HG02938 (cell line): ENCODE results near the gene PDXDC1.
"Not testable (repeated sequence)": the region's sequence is repeated elsewhere in the genome, so short reads cannot be mapped to it uniquely, and the experiment has no call there.

Source experiments
- ATAC-seq: cut with Tn5 transposase; IDR thresholded peaks from one replicate; pipeline ENCODE4 v1.9.1; 2021; ENCODE audit warnings: mild to moderate bottlenecking, moderate library complexity; ENCODE audit not compliant: unreplicated experiment

Gene PDXDC1

GRCh38 chr16:14971621-14972228 lies 3.1 kb upstream of the PDXDC1 start:
- not testable (repeated sequence) for ATAC-seq

DNA sequence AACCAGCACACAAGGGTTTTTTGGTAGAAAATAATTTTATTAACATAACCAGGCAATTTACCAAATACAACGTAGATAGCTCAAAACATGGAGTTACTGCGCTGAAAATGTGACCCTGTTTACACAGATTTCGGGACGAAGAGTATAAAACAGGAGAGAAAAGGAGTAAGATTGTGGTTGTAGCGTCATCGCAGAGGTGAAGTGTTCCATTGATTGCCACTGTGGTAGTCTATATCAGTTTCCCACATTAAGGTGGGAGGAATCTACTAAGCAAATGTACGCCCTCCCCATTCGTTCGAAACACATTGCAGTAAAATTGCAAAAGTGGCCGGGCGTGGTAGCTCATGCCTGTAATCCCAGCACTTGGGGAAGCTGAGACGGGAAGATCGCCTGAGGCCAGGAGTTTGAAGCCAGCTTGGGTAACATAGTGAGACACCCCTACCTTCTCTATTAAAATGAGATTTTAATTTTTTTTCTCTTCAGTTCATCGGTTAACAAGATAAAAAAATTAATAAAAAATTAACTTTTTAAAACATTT lies 972 bp upstream of the PDXDC1 start:
- ATAC-seq = not testable (repeated sequence)

DNA sequence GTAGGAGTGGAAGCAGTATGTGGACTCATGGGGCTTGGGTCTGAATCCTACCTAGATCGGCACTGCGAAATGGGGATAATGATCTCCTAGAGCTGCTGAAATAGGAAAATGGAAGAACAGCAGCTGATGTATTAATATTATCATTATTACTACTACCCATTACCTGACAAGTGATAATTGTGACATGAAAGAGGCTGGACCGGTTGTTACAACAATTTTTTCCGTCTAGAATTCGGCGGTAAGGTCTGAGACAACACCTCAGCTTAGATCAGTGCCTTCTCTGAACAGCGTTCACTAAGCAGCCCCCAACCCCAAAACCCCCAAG lies 533 bp upstream of the PDXDC1 start:
- not testable (repeated sequence) for ATAC-seq

DNA sequence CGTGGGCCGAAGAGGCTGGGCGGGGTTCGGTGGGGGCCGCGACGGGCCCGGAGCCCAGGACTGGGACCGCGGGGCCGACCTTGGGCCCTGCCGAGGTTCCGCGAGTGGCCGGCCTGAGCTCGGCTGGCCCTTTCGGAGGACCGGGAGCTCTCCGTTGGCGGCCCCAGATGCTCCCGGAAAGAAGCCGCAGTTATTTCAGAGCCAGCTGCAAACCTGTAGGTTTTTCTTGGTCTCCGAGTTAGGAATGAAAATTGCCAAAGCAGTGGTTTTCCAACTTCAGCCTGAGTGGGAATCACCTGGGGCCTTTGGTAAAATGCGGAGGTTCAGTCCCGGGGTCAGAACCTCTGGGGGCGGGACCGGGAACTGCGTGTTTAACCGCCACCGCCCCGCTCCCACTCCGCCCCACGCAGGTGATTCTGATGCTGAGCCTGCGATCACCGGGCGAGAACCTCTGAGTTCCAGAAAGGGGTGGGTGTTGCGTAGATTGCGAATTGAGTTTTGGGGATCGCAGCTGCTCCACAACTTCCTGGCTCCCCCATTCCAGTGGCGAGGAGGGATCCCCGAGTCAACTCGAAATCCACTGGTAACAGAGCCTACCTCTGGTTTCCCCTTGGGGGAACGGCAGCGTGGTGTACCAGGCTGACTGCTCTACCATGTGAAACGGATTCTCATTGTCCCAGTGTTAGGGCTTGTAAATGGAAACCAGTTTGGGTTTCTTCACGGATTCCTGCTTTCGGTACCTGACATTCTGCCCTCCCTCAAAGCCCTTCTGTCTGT lies 780 bp downstream of the PDXDC1 start:
- peak; percentile 15 for ATAC-seq

DNA sequence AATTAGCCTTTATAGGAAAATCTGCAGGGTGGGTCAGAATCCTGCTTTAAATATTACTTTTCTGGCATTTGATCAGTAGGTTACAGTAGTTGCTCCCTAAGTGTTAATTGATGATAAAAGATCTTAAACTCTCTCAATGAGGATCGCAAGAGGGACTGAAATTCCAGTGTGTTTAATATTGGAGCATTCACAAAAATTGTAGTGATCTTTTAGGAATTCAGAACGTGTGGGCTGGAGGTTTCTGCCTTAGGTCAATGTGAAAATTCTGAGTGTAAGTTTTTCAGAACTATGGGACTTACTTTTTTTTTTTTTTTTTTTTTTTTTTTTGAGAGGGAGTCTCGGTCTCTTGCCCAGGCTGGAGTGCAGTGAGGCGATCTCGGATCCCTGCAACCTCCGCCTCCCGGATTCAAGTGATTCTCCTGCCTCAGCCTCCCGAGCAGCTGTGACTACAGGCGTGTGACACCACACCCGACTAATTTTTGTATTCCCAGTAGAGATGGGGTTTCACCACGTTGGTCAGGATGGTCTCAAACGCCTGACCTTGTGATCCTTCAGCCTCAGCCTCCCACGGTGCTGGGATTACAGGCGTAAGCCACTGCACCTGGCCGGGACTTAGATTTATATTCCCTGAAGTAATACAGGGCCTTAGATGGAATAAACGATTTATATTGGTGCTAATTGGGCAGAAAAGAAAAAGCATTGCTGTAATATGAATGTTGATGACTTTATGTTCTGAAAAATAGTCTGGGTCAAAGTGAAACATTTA lies 2.3 kb downstream of the PDXDC1 start:
- not testable (repeated sequence) for ATAC-seq

- not testable (repeated sequence) for ATAC-seq
Measured at GRCh38 chr16:14978281-14978680, 3.5 kb downstream of the PDXDC1 start.

- not testable (repeated sequence) for ATAC-seq
Measured at GRCh38 chr16:14978908-14979307, 4.1 kb downstream of the PDXDC1 start.

DNA sequence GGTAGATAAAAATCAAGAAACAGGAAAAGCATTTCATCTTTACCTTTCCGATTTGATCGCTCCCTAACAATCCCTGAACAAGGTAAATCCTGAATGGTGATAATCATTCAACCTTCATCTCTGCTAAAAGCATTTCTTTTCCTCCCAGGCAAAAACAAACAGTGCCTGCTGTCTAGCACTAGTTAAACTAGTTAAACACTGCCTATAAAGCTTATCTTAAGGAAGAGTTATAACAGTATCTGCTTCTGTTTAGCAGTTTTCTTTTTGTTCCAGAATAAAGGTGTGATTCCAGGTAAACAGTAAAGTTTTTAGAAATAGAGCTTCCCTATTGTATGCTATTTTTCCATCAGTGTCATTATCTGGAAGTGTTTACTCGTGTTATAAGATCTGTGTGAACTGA lies 6.4 kb downstream of the PDXDC1 start:
- not testable (repeated sequence) for ATAC-seq

DNA sequence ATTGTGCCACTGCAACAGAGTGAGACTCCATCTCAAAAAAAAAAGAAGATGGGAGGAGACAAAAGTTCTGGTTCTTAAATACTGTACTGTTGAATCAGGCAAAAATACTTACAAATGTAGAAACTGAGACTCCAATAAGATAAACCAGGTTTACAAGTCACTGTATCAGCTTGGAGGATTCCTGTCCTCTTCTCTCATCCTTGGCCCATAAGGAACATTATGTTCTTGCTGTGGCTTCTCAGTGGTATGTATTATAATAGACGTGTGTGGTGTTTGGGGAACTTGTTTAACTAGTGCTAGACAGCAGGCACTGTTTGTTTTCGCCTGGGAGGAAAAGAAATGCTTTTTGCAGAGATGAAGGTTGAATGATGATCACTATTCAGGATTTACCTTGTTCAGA lies 7.7 kb downstream of the PDXDC1 start:
- not testable (repeated sequence) for ATAC-seq

DNA sequence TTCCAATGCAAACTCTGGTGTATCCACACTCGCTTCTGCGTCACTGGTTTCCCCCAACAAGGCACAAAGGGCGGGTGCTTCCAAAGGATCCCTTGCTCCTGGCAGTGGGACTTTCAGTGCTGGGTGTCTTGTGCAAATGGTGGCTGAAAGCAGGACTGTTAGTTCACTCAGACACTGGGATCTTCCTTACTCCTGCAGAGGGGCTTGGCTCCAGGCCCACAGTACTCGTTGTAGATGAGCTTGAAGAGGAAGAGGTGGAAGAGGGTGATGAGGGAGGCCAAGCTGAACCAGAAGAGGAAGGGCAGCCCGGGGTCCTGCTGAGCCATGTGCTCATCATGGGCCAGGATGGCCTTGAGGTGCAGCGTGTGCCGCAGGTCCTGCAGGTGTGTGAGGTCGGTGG lies 13.3 kb downstream of the PDXDC1 start:
- ATAC-seq = not testable (repeated sequence)

DNA sequence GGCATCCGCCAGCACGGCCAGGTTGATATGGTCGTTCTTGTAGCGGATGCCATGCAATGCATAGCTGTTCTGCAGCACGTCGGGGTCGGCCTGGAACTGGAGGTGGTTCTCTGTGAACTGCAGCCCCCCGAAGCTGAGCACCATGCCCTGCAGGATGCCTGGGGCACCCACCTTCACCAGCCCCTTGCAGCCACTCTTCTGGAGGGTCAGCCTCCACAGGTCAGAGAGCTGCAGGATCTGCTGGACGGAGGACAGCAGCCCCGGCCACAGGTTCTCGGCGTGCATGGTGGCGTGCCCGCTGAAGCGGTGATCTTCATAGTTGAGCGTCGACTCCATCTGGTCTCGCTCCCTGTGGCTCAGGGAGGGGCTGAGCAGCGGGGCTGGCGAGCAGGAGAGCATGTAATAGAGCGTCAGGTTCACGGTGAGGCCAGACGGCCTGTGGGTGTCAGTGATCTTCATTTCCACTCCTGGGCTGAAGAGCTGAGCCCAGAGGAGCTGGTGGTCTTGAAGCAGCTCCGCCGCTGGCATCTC lies 13.9 kb downstream of the PDXDC1 start:
- not testable (repeated sequence) for ATAC-seq

DNA sequence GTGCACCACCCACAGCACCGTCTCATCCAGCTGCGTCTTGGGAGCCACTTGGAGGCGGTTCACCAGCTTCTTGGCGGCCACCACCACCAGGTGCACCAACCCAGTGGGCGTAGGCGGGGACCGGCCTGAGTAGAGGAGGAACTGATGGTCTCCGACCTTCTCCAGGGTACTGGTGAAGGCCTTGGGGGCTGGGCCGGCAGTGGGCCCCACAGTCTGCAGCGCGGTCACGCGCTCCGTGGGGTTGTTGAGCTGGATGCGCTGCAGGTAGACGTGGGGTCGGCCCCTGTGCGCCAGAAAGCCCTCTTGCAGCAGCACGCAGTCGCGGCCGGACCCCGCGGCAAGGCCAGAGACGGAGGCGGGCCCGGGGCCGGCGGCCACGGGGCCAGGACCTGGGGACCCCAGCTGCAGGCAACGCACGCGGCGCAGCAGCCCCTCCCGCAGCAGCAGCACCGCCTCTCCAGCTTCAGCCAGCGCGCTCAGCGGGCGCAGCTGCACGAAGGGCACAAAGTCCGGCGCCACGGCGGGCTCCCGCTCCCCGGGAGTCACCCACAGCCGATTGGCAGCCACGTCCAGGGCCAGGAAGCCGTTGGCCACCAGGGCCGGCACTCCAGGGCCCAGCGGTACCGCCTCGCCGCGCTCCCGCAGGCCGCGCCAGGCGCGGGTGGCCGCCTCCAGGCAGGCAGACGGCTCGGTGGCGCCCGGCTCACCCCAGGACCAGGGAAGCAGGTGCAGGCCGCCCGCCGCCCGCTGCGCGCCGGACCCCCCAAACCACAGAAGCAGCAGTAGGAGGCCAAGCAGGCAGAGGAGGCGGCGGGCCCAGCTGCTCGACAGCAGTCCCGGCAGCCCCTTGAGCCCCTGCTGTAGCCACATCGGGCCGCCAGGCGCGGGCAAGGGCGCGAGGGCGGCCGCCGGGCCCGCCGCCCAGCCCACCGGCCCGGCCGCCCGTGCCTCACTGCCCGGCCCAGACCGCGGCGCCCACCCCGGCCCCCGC lies 14.8 kb downstream of the PDXDC1 start:
- ATAC-seq = not testable (repeated sequence)

DNA sequence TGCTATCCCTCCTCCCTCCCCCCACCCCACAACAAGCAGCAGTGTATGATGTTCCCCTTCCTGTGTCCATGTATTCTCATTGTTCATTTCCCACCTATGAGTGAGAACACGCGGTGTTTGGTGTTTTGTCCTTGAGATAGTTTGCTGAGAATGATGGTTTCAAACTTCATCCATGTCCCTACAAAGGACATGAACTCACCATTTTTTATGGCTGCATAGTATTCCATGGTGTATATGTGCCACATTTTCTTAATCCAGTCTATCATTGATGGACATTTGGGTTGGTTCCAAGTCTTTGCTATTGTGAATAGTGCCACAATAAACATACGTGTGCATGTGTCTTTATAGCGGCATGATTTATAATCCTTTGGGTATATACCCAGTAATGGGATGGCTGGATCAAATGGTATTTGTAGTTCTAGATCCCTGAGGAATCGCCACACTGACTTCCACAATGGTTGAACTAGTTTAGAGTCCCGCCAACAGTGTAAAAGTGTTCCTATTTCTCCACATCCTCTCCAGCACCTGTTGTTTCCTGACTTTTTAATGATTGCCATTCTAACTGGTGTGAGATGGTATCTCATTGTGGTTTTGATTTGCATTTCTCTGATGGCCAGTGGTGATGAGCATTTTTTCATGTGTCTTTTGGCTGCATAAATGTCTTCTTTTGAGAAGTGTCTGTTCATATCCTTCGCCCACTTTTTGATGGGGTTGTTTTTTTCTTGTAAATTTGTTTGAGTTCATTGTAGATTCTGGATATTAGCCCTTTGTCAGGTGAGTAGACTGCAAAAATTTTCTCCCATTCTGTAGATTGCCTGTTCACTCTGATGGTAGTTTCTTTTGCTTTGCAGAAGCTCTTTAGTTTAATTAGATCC lies 18.7 kb downstream of the PDXDC1 start:
- ATAC-seq = not testable (repeated sequence)

DNA sequence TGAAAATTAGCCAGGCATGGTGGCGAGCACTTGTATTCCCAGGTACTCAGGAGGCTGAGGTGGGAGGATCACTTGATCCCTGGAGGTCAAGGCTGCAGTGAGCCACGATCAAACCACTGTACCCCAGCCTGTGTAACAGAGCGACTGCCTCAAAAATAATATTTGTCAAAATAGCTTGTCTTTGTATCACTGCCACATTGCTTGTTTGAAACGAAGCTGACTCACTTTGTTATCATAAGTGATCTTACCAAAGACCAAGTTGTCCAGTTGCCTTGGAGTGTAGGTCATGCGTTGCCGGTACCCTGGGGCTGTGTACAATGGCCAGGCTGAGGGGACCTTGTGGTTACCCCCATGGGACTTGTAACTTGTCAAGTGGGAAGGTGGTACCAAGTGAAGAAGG lies 21.9 kb downstream of the PDXDC1 start:
- not testable (repeated sequence) for ATAC-seq

- ATAC-seq = not testable (repeated sequence)
Measured at GRCh38 chr16:14998300-14998699, 23.5 kb downstream of the PDXDC1 start.

- ATAC-seq = not testable (repeated sequence)
Measured at GRCh38 chr16:14999845-15000244, 25.0 kb downstream of the PDXDC1 start.

GRCh38 chr16:15002448-15002847 lies 27.6 kb downstream of the PDXDC1 start:
- not testable (repeated sequence) for ATAC-seq

DNA sequence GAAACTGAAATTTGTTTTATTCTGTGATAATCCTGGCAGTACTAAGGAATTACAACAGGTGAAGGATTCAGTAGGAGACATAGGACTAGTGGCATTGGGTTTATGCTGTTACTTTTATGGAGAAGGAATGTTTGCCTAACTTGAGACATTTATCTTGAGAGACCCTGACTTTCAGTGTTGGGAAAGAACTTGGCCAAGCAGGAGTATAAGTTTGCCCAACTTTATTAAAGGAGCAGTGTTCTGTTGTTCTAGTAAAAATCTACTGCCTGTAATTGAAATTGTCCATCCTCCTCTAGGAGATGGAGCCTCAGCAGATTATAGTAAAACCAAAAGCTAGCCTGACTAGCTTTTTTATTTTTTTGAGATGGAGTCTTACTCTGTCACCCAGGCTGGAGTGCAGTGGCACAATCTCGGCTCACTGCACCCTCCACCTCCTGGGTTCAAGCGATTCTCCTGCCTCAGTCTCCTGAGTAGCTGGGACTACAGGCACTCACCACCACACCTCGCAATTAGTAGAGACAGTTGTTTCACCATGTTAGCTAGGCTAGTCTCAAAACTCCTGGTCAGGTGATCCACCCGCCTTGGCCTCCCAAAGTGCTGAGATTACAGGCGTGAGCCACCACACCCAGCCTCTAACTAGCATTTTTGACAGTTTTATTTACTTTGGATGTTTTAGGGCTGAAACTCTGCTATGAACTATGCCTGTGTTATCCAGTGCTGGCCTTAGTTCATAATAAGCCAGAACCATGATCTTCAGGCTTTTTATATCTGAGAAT lies 30.7 kb downstream of the PDXDC1 start:
- ATAC-seq = not testable (repeated sequence)
